Fibroblast of pulmonary artery (primary cell): ENCODE data around the gene CNTNAP4.

Source experiments
- DNase-seq: peaks from one replicate; pipeline ENCODE4 v3.0.0-alpha.2; 2010; ENCODE audit warnings: low read depth
- H3K4me3 ChIP-seq: replicated peaks from 2 replicates; pipeline ENCODE4 v1.5.1; 2011; ENCODE audit warnings: low read depth, mild to moderate bottlenecking, control low read depth, low read length, moderate library complexity
- CTCF ChIP-seq: IDR thresholded peaks from 2 replicates; pipeline ENCODE4 v1.5.1; 2011; ENCODE audit warnings: mild to moderate bottlenecking, control low read depth, low read length, inconsistent platforms; ENCODE audit errors: missing control alignments

Gene CNTNAP4

GRCh38 chr16:76370344-76370743 is 93.1 kb downstream of the CNTNAP4 start:
- no peak for TF ChIP-seq CTCF
- H3K4me3 ChIP-seq, result no peak overlapping the region
- no peak for DNase-seq

- H3K4me3 ChIP-seq, result no peak overlapping the region
- TF ChIP-seq CTCF, result no peak
- DNase-seq, result no peak
Measured at GRCh38 chr16:76371441-76371840, 94.2 kb downstream of the CNTNAP4 start.

GRCh38 chr16:76373998-76374397 is 96.8 kb downstream of the CNTNAP4 start:
- TF ChIP-seq CTCF, result no peak
- no peak overlapping the region for H3K4me3 ChIP-seq
- no peak for DNase-seq

GRCh38 chr16:76376988-76377387 is 99.8 kb downstream of the CNTNAP4 start:
- H3K4me3 ChIP-seq, result no peak overlapping the region
- DNase-seq, result no peak
- no peak for TF ChIP-seq CTCF

GRCh38 chr16:76378020-76378419 is 100.8 kb downstream of the CNTNAP4 start:
- no peak overlapping the region for H3K4me3 ChIP-seq
- DNase-seq, result no peak
- no peak for TF ChIP-seq CTCF

GRCh38 chr16:76381096-76381495 is 103.9 kb downstream of the CNTNAP4 start:
- no peak overlapping the region for H3K4me3 ChIP-seq
- no peak for TF ChIP-seq CTCF
- no peak for DNase-seq

- no peak for DNase-seq
- no peak overlapping the region for H3K4me3 ChIP-seq
- TF ChIP-seq CTCF, result no peak
Measured at GRCh38 chr16:76385601-76386230, 108.5 kb downstream of the CNTNAP4 start.
